Smooth muscle cell (in vitro differentiated cells): Measurements from ENCODE around the gene PPP1R12A. TPM values are rescaled to one million over a fixed set of nuclear protein-coding genes. Genes with fewer than 3 reads are reported as not detected.

Experiments used
- DNase-seq: peaks from one replicate; lab custom pipeline; 2025; ENCODE audit not compliant: unreplicated experiment; lab: John Stamatoyannopoulos, UW
- H2AFZ ChIP-seq: fragments of 200-600 bp; sonication (generic); 2 replicates; pipeline ENCODE4 v1.6.0; 2016; ENCODE audit warnings: antibody characterized with exemption, low read depth, mild to moderate bottlenecking
- H3F3A ChIP-seq: fragments of 200-600 bp; sonication (generic); 2 replicates; pipeline ENCODE4 v1.6.0; 2017; ENCODE audit warnings: antibody characterized with exemption, low read depth
- H3K27ac ChIP-seq: fragments of 200-600 bp; sonication (generic); 2 replicates; pipeline ENCODE4 v1.5.1; 2016; ENCODE audit warnings: low read depth, mild to moderate bottlenecking
- H3K27me3 ChIP-seq: fragments of 200-600 bp; sonication (generic); 2 replicates; pipeline ENCODE4 v1.6.1; 2016; ENCODE audit warnings: low read depth, mild to moderate bottlenecking
- H3K36me3 ChIP-seq: fragments of 200-600 bp; sonication (generic); 2 replicates; pipeline ENCODE4 v1.5.1; 2016; ENCODE audit warnings: low read depth
- H3K4me1 ChIP-seq: fragments of 200-600 bp; sonication (generic); 2 replicates; pipeline ENCODE4 v1.5.1; 2016; ENCODE audit warnings: low read depth
- H3K4me2 ChIP-seq: fragments of 200-600 bp; sonication (generic); 2 replicates; pipeline ENCODE4 v1.6.0; 2016; ENCODE audit warnings: mild to moderate bottlenecking
- H3K4me3 ChIP-seq: fragments of 200-600 bp; sonication (generic); 2 replicates; pipeline ENCODE4 v1.5.1; 2016; ENCODE audit warnings: mild to moderate bottlenecking
- H3K79me2 ChIP-seq: fragments of 200-600 bp; sonication (generic); 2 replicates; pipeline ENCODE4 v1.6.0; 2016; ENCODE audit warnings: low read depth, mild to moderate bottlenecking
- H3K9ac ChIP-seq: fragments of 200-600 bp; sonication (generic); 2 replicates; pipeline ENCODE4 v1.6.0; 2016; ENCODE audit warnings: low read depth
- H3K9me3 ChIP-seq: fragments of 200-600 bp; sonication (generic); replicated peaks from 2 replicates; pipeline ENCODE4 v1.5.1; 2016; ENCODE audit warnings: low read depth
- H4K20me1 ChIP-seq: fragments of 200-600 bp; sonication (generic); 2 replicates; pipeline ENCODE4 v1.6.0; 2016; ENCODE audit warnings: low read depth
- WGBS: methylation state at CpG from one replicate; pipeline ENCODE4 v1.1.7; 2016; ENCODE audit warnings: low lambda C conversion rate; 5-methylcytosine and 5-hydroxymethylcytosine counted together
- polyA plus RNA-seq: library from polyadenylated mRNA; unstranded; fragments of >200 nt; fragmentation: Nextera tagmentation; extraction: Ambion mirVana; gene quantifications from 2 replicates; pipeline ENCODE4 v1.2.1, GENCODE V29; 2016
- total RNA-seq: library from RNA; depleted of rRNA; stranded (reverse); fragments of >200 nt; gene quantifications from 2 replicates; pipeline ENCODE4 v1.2.3, GENCODE V29; 2014
- TF ChIP-seq, protein P1 (sequence below): fragments of 200-600 bp; sonication (generic); IDR thresholded peaks from 2 replicates; pipeline ENCODE4 v1.5.1; 2017; ENCODE audit warnings: borderline replicate concordance, mild to moderate bottlenecking, antibody characterized with exemption; ENCODE audit not compliant: insufficient read depth, poor library complexity, severe bottlenecking

The PPP1R12A gene
- total and polyA plus RNA-seq, 2 experiments from 2014 or later: 98.7 to 102 TPM

GRCh38 chr12:79769189-79769859 is 165.6 kb downstream of the PPP1R12A start:
- no peak overlapping the region for H2AFZ ChIP-seq
- H3K79me2 ChIP-seq: no peaks in the 10 kb centered on the region
- TF ChIP-seq, protein P1, sequence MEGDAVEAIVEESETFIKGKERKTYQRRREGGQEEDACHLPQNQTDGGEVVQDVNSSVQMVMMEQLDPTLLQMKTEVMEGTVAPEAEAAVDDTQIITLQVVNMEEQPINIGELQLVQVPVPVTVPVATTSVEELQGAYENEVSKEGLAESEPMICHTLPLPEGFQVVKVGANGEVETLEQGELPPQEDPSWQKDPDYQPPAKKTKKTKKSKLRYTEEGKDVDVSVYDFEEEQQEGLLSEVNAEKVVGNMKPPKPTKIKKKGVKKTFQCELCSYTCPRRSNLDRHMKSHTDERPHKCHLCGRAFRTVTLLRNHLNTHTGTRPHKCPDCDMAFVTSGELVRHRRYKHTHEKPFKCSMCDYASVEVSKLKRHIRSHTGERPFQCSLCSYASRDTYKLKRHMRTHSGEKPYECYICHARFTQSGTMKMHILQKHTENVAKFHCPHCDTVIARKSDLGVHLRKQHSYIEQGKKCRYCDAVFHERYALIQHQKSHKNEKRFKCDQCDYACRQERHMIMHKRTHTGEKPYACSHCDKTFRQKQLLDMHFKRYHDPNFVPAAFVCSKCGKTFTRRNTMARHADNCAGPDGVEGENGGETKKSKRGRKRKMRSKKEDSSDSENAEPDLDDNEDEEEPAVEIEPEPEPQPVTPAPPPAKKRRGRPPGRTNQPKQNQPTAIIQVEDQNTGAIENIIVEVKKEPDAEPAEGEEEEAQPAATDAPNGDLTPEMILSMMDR: no peak
- H4K20me1 ChIP-seq: no peaks in the 10 kb centered on the region
- H3K27ac ChIP-seq: no peak overlapping the region
- H3K9me3 ChIP-seq: no peaks in the 10 kb centered on the region
- WGBS: 94% methylated on average over 5 of the region's 5 CpGs
- no peak overlapping the region for H3K9ac ChIP-seq
- peaks cover 4% of the 10 kb centered on the region for H3F3A ChIP-seq
- H3K36me3 ChIP-seq: peaks cover 4% of the 10 kb centered on the region
- no peaks in the 10 kb centered on the region for H3K27me3 ChIP-seq
- no peak for DNase-seq
- no peaks in the 10 kb centered on the region for H3K4me1 ChIP-seq
- H3K4me2 ChIP-seq: no peak overlapping the region
- no peak overlapping the region for H3K4me3 ChIP-seq

DNA sequence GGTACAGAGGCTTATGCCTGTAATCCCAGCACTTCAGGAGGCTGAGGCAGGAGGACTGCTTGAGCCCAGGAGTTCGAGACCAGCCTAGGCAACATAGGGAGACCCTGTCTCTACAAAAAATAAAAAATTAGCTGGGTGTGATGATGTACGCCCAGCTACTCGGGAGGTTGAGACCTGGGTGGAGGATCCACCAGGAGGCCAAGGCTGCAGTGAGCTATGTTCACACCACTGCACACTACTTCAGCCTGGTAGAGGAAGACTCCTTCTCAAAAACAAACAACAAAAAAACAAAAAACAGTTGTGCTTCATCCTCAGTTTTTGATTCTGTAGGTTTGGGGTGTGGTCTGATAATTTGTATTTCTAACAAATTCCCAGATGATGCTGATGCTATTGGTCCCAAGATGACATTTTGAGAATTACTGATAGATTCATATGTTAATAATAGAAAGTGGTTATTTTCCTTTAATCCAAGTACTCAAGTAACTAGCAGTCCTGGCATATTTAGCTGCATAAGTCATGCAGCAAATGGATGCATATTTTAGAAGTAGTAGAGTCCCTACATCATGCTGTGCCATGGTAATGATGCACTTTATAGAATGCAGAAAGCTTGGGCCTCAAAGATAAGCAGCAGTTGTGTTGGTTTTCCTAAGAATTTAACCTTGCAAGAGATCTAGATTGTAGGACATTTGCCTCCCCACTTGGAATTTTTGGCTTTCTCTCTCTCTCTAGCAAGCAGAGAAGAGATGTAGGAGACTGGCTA is 168.0 kb downstream of the PPP1R12A start:
- 97% methylated on average over 3 of the region's 3 CpGs for WGBS
- no peak overlapping the region for H3K27ac ChIP-seq
- H3K79me2 ChIP-seq: no peaks in the 10 kb centered on the region
- H3K27me3 ChIP-seq: no peaks in the 10 kb centered on the region
- no peak overlapping the region for H3K9ac ChIP-seq
- DNase-seq: no peak
- H3K4me2 ChIP-seq: no peak overlapping the region
- H3K4me3 ChIP-seq: no peak overlapping the region
- no peaks in the 10 kb centered on the region for H4K20me1 ChIP-seq
- TF ChIP-seq, protein P1: no peak
- H2AFZ ChIP-seq: no peak overlapping the region
- H3K36me3 ChIP-seq: no peaks in the 10 kb centered on the region
- H3K9me3 ChIP-seq: no peaks in the 10 kb centered on the region
- peaks cover 4% of the 10 kb centered on the region for H3F3A ChIP-seq
- H3K4me1 ChIP-seq: no peaks in the 10 kb centered on the region

DNA sequence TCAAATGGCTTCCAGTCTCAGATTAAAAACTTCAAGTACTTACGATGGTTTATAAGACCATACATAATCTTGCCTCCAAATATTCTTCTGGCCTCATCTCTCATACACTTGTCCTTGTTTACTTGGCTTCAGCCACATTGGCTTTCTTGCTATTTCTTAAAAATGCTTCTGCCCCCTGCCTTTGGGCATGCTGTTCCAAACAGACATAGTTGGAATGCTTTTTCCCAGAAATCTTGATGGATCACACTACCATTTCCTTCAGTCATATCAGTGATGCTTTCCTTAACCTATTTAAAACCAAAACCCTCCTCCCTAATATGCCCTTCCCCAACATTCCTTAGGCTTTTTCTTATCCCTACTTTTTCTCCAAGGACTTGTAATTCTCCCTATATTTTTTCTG is 169.7 kb downstream of the PPP1R12A start:
- Histone ChIP-seq H3K4me1 (no peaks in the 10 kb centered on the region), H2AFZ (no peak overlapping the region), H3K9ac (no peak overlapping the region), H3K79me2 (no peaks in the 10 kb centered on the region), H4K20me1 (no peaks in the 10 kb centered on the region), H3K27me3 (no peaks in the 10 kb centered on the region), H3K4me3 (no peak overlapping the region), H3F3A (peaks cover 4% of the 10 kb centered on the region), H3K27ac (no peak overlapping the region), H3K4me2 (no peak overlapping the region), H3K36me3 (no peaks in the 10 kb centered on the region), H3K9me3 (no peaks in the 10 kb centered on the region)
- DNase-seq: no peak
- 93% methylated on average over 1 of the region's 1 CpG for WGBS
- TF ChIP-seq, protein P1: no peak
